Common myeloid progenitor, CD34-positive (primary cell): ENCODE measurements around the gene MYOF.
"Not testable (repeated sequence)": the region's sequence is repeated elsewhere in the genome, so short reads cannot be mapped to it uniquely, and the experiment has no call there.

Experiments used
- CTCF ChIA-PET: fragments of 350-600 bp; sonication (Branson Sonifier 250); formaldehyde crosslinking; loops from one replicate; lab custom pipeline; 2021; ENCODE audit warnings: antibody characterized with exemption; lab: Charles Lee
- POLR2A ChIA-PET: fragments of 350-600 bp; sonication (Branson Sonifier 250); formaldehyde crosslinking; loops from one replicate; lab custom pipeline; 2021; ENCODE audit warnings: antibody characterized with exemption; lab: Charles Lee
- DNase-seq, 3 donors: peaks; one replicate each; pipeline versions ENCODE4 v3.0.0 to v3.0.0-alpha.2; 2013
- H3K27ac ChIP-seq, 2 experiments: 1 replicate in 1 of 2; 2 replicates in 1 of 2; pipeline ENCODE4 v1.7.0; 2013; ENCODE audit warnings: inconsistent platforms in 2 of 2, low read length in 2 of 2, mild to moderate bottlenecking in 2 of 2, low read depth in 1 of 2, moderate library complexity in 1 of 2; ENCODE audit not compliant: severe bottlenecking in 2 of 2, insufficient read depth in 1 of 2, poor library complexity in 1 of 2
- H3K27me3 ChIP-seq, 5 experiments: replicated peaks in 2 of 5; 1 replicate in 3 of 5; 2 replicates in 2 of 5; pipeline versions ENCODE4 v1.6.1 to v1.7.0; 2013; ENCODE audit warnings: low read length in 4 of 5, mild to moderate bottlenecking in 2 of 5, moderate library complexity in 2 of 5, inconsistent platforms in 1 of 5; ENCODE audit not compliant: insufficient read depth in 5 of 5, control insufficient read depth in 4 of 5
- H3K36me3 ChIP-seq, 4 experiments: 1 replicate in 2 of 4; 2 replicates in 2 of 4; pipeline versions ENCODE4 v1.6.1 to v1.7.0; 2013; ENCODE audit warnings: low read length in 3 of 4, control low read depth in 1 of 4, mild to moderate bottlenecking in 1 of 4; ENCODE audit not compliant: control insufficient read depth in 4 of 4, insufficient read depth in 4 of 4
- H3K4me1 ChIP-seq, 4 experiments: 1 replicate in 3 of 4; 2 replicates in 1 of 4; pipeline versions ENCODE4 v1.6.1 to v1.7.1; 2013; ENCODE audit warnings: low read length in 3 of 4, mild to moderate bottlenecking in 3 of 4, control low read depth in 1 of 4, inconsistent platforms in 1 of 4, moderate library complexity in 1 of 4; ENCODE audit not compliant: control insufficient read depth in 4 of 4, insufficient read depth in 4 of 4; ENCODE audit errors: control extremely low read depth in 1 of 4
- H3K4me3 ChIP-seq, 7 experiments: 1 replicate in 4 of 7; 2 replicates in 3 of 7; pipeline versions ENCODE4 v1.5.1 to v1.7.0; 2013; ENCODE audit warnings: mild to moderate bottlenecking in 7 of 7, low read length in 6 of 7, moderate library complexity in 6 of 7, inconsistent platforms in 2 of 7, low read depth in 2 of 7, control low read depth in 1 of 7; ENCODE audit not compliant: insufficient read depth in 4 of 7, control insufficient read depth in 1 of 7; ENCODE audit errors: extremely low read depth in 1 of 7
- H3K9me3 ChIP-seq, 5 experiments: 1 replicate in 4 of 5; 2 replicates in 1 of 5; pipeline versions ENCODE4 v1.6.1 to v1.7.1; 2013; ENCODE audit warnings: low read length in 4 of 5, mild to moderate bottlenecking in 2 of 5, inconsistent platforms in 1 of 5, low read depth in 1 of 5, moderate library complexity in 1 of 5; ENCODE audit not compliant: control insufficient read depth in 4 of 5, insufficient read depth in 2 of 5; ENCODE audit errors: control extremely low read depth in 1 of 5
- WGBS: methylation state at CpG from one replicate; pipeline ENCODE4 v1.1.5; 2013; ENCODE audit not compliant: insufficient coverage; 5-methylcytosine and 5-hydroxymethylcytosine counted together

The MYOF gene

GRCh38 chr10:93319096-93319495 lies 163.0 kb downstream of the MYOF start:
- Histone ChIP-seq H3K27me3 (no peaks in the 10 kb centered on the region), H3K4me1 (peaks cover 0 to 37% (median 29%) of the 10 kb centered on the region in 4 experiments), H3K27ac (no peak overlapping the region), H3K36me3 (no peaks in the 10 kb centered on the region), H3K4me3 (no peak overlapping the region), H3K9me3 (no peaks in the 10 kb centered on the region)
- DNase-seq, result peak in 2 of 3 donors; percentile 46 to 61
- POLR2A ChIA-PET, result no interaction called here
- 38% methylated on average over 1 of the region's 4 CpGs for WGBS
- CTCF ChIA-PET, result interaction anchor here (1.2 to 1.4 kb wide), 2 partner anchors 8 to 31 kb away, joined by 3 to 4 read pairs; no protein-coding TSS in a partner anchor

- 54% methylated on average over 7 of the region's 7 CpGs for WGBS
- Histone ChIP-seq H3K36me3 (no peaks in the 10 kb centered on the region), H3K4me1 (peaks cover 3 to 48% (median 32%) of the 10 kb centered on the region in 4 experiments), H3K27ac (no peak overlapping the region), H3K4me3 (peak overlapping the region in 1 of 7 experiments; percentile 34), H3K9me3 (no peaks in the 10 kb centered on the region), H3K27me3 (no peaks in the 10 kb centered on the region)
- peak; percentile 34 to 74 (median 71) for DNase-seq
- ChIA-PET POLR2A (no interaction called here), CTCF (no interaction called here)
Measured at GRCh38 chr10:93315246-93315645, 166.9 kb downstream of the MYOF start.

GRCh38 chr10:93314656-93315055 lies 167.5 kb downstream of the MYOF start:
- DNase-seq, CTCF ChIA-PET, H3K36me3 ChIP-seq, H3K27ac ChIP-seq, POLR2A ChIA-PET, H3K9me3 ChIP-seq, H3K4me3 ChIP-seq, H3K27me3 ChIP-seq: not testable (repeated sequence)
- peaks cover 3 to 43% (median 30%) of the 10 kb centered on the region in 4 experiments for H3K4me1 ChIP-seq
- WGBS, result no CpG with 5 or more reads among the region's 3 CpGs

- no peaks in the 10 kb centered on the region for H3K27me3 ChIP-seq
- DNase-seq, result peak; percentile 61 to 93 (median 91)
- no peak overlapping the region for H3K27ac ChIP-seq
- 49% methylated on average over 5 of the region's 7 CpGs for WGBS
- ChIA-PET CTCF (interaction anchor here (0.5 kb wide), 1 partner anchor 181 kb away, joined by 3 read pairs; no protein-coding TSS in a partner anchor), POLR2A (no interaction called here)
- H3K4me1 ChIP-seq, result peaks cover 3 to 35% (median 24%) of the 10 kb centered on the region in 4 experiments
- no peak overlapping the region for H3K4me3 ChIP-seq
- no peaks in the 10 kb centered on the region for H3K36me3 ChIP-seq
- H3K9me3 ChIP-seq, result no peaks in the 10 kb centered on the region
Measured at GRCh38 chr10:93313798-93314197, 168.3 kb downstream of the MYOF start.

- no peak for DNase-seq
- no peaks in the 10 kb centered on the region for H3K27me3 ChIP-seq
- no peaks in the 10 kb centered on the region for H3K36me3 ChIP-seq
- no peaks in the 10 kb centered on the region for H3K9me3 ChIP-seq
- H3K4me3 ChIP-seq, result no peak overlapping the region
- peaks cover 0 to 13% (median 4%) of the 10 kb centered on the region in 4 experiments for H3K4me1 ChIP-seq
- CTCF ChIA-PET, result no interaction called here
- WGBS, result 86% methylated on average over 3 of the region's 5 CpGs
- POLR2A ChIA-PET, result no interaction called here
- H3K27ac ChIP-seq, result no peak overlapping the region
Measured at GRCh38 chr10:93309062-93309461, 173.1 kb downstream of the MYOF start.

- ChIA-PET CTCF (no interaction called here), POLR2A (no interaction called here)
- Histone ChIP-seq H3K36me3 (no peaks in the 10 kb centered on the region), H3K4me1 (no peaks in the 10 kb centered on the region), H3K4me3 (no peak overlapping the region), H3K9me3 (no peaks in the 10 kb centered on the region), H3K27ac (no peak overlapping the region), H3K27me3 (peaks cover 0 to 1% (median 0%) of the 10 kb centered on the region in 5 experiments)
- no peak for DNase-seq
- 100% methylated on average over 1 of the region's 3 CpGs for WGBS
Measured at GRCh38 chr10:93305122-93305521, 177.0 kb downstream of the MYOF start.

- 100% methylated on average over 1 of the region's 5 CpGs for WGBS
- DNase-seq, result no peak
- H3K27me3 ChIP-seq, result peaks cover 0 to 3% (median 0%) of the 10 kb centered on the region in 5 experiments
- ChIA-PET POLR2A (no interaction called here), CTCF (interaction anchor here (1.4 kb wide), 1 partner anchor 10 kb away, joined by 10 read pairs; no protein-coding TSS in a partner anchor)
- no peaks in the 10 kb centered on the region for H3K36me3 ChIP-seq
- no peak overlapping the region for H3K4me3 ChIP-seq
- H3K27ac ChIP-seq, result no peak overlapping the region
- H3K4me1 ChIP-seq, result no peaks in the 10 kb centered on the region
- H3K9me3 ChIP-seq, result no peaks in the 10 kb centered on the region
Measured at GRCh38 chr10:93300981-93301380, 181.2 kb downstream of the MYOF start.
